Activated CD8-positive, alpha-beta memory T cell treated with anti-CD3 and anti-CD28 coated beads for 4 hours (primary cell): ENCODE measurements around the gene DNM1.
"Not testable (repeated sequence)": the region's sequence is repeated elsewhere in the genome, so short reads cannot be mapped to it uniquely, and the experiment has no call there.

Source experiments
- DNase-seq, 2 donors: peaks; one replicate each; pipeline ENCODE4 v3.0.0-alpha.2; 2020; ENCODE audit warnings: low read depth in 2 of 2

The DNM1 gene

DNA sequence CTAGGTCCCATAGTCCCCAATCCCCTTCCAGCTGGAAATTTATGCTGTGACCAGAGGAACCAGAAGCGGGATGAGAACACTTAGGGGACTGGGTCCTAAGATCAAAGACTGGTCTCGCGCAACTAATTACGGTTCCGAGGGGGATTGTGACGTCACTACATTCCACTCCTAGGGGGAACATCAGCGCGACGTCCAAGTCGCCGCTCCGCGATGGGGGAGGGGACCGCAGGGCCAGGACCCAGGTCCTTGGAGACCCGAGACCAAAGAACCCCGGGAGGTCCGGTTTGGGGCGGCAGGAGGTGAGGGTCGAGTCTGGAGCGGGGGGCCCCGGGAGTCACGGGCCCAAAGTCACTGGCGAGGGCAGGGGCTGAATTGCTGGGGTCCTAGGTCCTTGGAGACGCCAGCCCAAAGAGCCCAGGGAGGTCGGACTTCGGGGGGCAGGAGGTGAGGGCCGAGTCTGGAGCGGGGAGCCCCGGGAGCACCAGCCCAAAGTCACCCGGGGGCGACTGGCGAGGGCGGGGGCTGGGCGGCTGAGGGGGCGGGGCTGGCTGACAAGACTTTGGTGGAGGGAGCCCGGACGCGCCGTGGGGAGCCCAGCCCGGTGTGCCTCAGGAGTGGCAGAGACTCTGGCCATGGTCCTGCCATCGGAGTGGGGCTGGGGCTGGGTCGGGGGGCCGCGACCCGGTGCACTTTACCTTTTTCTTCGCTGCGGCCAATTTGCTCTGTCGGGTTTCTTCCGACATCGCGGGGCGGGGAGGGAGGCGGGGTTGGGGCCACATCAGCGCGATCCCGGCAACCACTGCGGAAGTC is 72.2 kb downstream of the DNM1 start, which contains the start of gene GOLGA2:
Gene GOLGA2 (minus strand): TSS at position 810 of the 810 bp plus-strand sequence. CDS start 31 bp downstream, at position 779.
- DNase-seq, result no peak

DNA sequence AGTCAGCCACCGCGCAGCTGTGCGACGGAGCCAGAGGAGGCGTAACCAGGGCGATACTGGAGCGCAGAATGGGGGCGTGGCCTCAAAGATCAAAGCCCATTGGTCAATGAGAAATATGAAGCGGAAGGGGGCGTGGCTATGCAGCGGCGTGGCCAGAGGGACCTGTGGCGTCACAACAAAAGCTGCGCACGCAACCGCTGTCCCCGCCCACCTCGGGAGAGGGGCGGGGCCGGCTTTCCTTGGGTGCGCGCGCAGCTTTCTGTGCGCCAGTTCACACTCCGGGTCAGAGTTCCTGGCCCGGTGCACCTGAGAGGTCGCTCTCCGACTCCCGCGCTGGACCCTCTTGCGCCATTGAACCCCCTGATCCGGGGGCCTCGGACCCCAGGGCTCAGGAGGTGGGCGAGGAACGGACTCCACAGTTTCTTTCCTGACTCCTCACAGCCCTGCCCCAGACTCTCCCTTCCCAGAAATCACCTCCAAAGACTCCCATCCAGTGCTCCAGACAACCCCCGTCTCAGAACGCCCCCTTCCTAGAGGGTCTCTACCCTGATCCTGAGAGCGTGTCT is 72.9 kb downstream of the DNM1 start, which contains the start of gene SWI5:
Gene SWI5 (plus strand): TSS at position 269 of the 566 bp plus-strand sequence.
- peak; percentile 100 for DNase-seq

DNA sequence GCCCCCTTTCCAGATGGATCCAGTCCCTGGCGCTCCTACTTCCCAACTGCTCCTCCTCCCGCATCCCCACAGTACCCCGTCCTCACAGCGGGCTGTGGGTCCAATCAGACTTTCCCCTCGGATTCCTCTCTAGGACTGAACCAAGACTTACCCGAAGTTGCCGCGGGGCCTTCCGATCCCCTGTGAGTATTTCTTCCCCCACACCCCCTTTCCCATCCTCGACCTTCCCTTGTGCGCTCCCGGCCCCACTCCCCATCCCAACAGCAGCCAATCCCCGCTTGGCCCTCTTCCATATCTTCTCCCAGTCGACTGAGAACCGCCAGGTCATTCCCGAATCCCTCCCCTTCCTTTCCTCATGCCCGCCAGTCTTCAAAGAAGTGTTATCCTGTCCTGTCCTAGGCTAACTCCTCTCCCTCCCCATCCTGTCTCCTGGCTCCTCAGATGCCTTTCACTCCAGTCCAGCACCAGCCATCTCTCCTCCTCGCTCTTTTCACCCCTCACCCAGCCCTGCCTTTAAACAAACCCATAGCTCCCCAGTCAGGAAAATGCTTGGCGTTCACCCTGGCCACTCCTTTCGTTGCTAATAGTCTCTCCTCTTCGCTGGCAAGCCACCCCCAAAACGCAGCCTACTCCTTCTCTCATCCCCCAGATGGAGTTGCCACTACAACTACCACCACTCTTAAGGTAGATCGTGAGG is 73.5 kb downstream of the DNM1 start:
- DNase-seq, result no peak

GRCh38 chr9:128279088-128280073 is 76.2 kb downstream of the DNM1 start:
- DNase-seq, result not testable (repeated sequence)

GRCh38 chr9:128280084-128280622 is 77.0 kb downstream of the DNM1 start:
- DNase-seq, result no peak

GRCh38 chr9:128282500-128282899 is 79.3 kb downstream of the DNM1 start:
- no peak for DNase-seq

- no peak for DNase-seq
Observed at GRCh38 chr9:128285033-128285784, 82.0 kb downstream of the DNM1 start.

GRCh38 chr9:128286440-128286839 is 83.3 kb downstream of the DNM1 start:
- DNase-seq, result no peak

GRCh38 chr9:128288273-128289004 is 85.3 kb downstream of the DNM1 start:
- DNase-seq, result no peak

DNA sequence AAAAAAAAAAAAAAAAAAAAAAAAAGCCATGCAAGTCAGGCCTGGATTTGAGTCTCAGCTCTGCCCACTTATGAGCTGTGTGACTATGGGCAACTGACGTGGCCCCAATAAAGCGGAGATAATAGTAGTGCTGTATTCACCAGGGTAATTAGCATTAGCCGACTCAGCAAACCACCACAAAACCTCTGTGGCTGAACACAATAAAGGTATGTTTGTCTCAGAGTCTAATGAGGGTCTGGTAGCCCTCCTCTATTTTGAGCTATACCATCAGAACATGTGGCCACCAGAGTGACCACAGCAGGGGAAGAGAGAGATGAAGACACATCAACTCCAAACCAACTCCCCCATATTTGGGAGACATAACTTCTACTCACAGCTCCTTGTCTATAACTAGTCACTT is 88.8 kb downstream of the DNM1 start:
- no peak for DNase-seq

- no peak for DNase-seq
Observed at GRCh38 chr9:128293091-128293490, 89.9 kb downstream of the DNM1 start.

DNA sequence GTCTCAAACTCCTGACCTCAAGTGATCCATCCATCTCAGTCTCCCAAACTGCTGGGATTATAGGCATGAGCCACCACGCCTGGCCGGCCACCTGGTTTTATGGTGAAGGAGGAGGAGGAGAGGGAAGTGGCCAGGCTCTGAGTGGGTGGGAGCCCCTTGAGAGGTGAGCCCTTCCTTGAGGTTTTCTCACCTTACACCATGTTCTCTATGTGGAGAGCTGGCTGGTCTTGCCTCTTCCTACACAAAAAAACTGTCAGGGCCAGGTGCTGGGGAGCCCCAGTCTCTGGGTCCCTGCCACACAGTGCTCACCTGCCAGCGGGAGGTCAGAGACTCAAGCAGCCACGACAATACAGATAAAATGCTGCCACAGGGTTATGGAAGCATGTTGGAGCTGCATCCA is 91.0 kb downstream of the DNM1 start:
- no peak for DNase-seq

- no peak for DNase-seq
Observed at GRCh38 chr9:128296340-128297220, 93.4 kb downstream of the DNM1 start.

- no peak for DNase-seq
Observed at GRCh38 chr9:128297221-128297773, 94.1 kb downstream of the DNM1 start.

DNA sequence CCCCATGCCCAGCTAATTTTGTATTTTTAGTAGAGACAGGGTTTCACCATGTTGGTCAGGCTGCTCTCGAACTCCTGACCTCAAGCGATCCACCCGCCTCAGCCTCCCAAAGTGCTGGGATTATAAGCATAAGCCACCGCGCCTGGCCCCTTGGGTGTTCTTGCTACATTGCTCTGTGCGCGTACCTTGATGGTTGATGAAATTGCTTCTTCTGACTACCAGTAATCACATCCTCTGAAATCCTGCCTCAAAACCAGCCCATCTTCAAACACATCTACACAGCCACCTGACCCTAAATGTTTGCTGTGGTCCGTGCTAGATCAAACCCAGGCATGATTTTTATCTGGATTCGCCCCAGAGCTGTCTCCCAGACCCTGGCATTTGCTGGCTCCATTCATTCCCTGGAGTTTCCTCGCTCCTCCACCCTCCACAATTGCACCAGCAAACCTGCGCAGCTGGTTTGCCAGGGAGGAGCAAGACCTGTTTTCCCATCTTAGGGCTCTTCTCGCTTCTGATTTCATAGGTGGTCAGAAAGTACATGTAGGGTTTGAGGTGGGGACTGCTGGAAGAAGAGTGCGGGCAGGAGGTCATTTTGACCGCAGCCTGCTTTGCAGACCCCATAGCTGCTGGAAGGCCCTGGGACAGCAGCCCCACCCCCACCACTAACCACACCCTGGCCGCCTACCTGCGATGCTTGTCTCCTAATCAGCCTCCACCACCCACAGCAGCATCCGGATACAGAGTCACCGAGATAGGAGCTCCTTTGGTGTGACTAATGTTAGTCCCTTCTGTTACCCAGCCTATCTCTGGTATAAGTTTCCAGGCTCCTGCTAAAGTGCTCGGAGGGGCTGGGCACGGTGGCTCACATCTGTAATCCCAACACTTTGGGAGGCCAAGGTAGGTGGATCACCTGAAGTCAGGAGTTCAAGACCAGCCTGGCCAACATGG is 95.6 kb downstream of the DNM1 start:
- no peak for DNase-seq

DNA sequence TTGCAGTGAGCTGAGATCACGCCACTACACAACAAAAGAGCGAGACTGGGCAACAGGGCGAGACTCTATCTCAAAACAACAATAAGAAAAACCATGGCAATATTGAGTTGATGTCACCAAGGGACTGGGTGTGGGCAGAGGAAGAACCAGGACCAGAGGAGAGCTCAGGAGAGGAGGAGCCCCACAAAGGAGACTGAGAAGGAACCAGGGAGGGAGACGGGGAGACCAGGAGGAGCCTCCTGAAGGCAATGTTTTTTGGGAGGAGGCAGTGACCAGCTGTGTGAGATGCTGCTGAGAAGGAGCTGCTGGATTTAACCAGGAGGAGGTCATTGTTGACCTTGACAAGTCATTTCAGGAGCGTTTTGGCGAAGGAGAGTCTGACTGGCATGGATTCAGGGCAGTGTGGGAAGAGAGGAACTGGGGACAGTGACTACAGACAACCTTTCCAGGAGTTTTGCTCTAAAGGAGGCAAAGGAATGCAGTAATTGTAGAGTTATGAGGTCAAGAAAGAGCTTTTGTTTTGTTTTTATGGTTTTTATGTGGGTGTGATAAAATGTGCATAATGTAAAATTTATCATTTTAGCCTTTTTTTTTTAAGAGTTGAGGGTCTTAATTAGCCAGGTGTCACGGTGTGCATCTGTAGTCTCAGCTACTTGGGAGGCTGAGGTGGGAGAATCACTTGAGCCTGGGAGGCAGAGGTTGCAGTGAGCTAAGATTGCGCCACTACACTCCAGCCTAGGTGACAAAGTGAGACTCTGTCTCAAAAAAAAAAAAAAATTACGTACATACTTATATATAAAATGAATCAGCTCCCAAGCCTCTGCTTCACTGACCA is 101.2 kb downstream of the DNM1 start:
- DNase-seq, result no peak
